ENCODE measurements around the gene MEMO1.
"Not testable (repeated sequence)": the region's sequence is repeated elsewhere in the genome, so short reads cannot be mapped to it uniquely, and the experiment has no call there.

Gene MEMO1

DNA sequence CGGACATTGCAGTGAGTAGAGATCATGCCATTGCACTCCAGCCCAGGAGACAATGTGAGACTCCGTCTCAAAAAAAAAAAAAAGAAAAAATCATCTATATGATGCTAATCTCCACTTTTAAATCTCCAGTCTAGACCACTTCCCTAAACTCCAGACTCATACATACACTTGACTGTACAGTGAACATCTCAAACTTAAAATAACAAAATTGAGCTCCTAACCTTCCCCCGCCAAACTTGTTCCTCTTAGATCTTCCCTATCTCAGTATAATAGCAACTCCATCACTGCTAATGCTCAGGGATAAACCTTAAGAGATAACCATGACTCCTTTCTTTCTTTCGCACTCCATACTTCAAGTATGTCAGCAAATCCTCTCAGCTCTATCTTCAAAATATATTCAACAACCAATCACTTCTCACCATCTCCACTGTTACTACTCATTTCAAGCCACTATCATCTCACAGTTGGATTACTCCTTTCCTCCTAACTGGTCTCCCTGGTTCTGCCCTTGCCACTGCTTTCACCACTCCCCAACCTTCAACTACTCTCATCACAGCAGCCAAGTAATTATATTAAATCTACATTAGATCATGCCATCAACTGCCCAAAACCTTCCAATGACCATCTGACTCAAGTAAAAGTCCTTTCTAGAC is 12.0 kb downstream of the MEMO1 start:
- H3K4me3 ChIP-seq (ENCODE audit: low read depth, low read length), result no peak overlapping the region

DNA sequence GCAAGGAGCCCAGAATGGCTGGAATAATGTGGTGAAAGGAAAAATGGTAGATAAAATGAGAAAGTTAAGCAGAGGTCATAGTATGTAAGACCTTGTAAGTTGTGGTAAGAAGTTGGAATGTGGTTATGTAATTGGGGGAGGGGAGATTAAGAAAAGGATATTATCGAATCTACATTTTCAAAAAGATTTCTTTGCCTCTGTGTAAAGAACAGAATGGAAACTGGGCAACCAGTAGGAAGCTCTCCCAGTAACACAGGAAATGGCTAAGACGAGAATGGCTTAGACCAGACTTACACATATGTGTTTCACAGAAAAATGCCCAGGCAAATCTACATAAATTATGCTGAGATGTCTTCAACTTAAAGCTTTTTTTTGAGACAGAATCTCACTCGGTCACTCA is 13.2 kb downstream of the MEMO1 start:
- no peak overlapping the region for H3K4me3 ChIP-seq (ENCODE audit: low read depth, low read length)

GRCh38 chr2:31996571-31997150 is 14.1 kb downstream of the MEMO1 start:
- H3K4me3 ChIP-seq (ENCODE audit: low read depth, low read length), result no peak overlapping the region

- no peak overlapping the region for H3K4me3 ChIP-seq (ENCODE audit: low read depth, low read length)
These were observed 17.9 kb downstream of the MEMO1 start for GRCh38 chr2:31992934-31993333.

DNA sequence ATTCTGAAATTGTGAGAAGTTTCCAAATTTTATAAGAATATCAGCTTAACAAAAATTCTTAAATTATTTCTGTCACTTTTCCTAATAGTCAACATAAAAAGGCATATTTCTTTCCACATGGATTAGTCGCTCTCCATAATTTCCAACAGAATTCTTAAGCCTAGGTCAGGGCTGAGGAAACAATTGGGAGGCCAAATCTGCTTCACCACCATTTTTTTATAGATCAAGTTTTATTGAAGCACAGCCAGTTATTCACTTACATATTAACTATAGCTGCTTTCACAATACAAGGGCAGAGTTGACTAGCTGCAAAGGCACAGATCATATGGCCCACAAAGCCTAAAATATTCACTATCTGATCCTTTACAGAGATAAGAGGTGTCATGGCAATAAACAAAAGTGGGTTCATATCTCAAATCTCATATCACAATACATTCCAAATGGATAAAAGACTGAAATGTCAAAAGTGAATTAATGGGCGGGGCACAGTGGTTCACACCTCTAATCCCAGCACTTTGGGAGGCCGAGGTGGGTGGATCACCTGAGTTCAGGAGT is 18.7 kb downstream of the MEMO1 start:
- no peak overlapping the region for H3K4me3 ChIP-seq (ENCODE audit: low read depth, low read length)

GRCh38 chr2:31989946-31990345 is 20.9 kb downstream of the MEMO1 start:
- H3K4me3 ChIP-seq (ENCODE audit: low read depth, low read length), result no peak overlapping the region

- H3K4me3 ChIP-seq (ENCODE audit: low read depth, low read length), result no peak overlapping the region
These were observed 23.2 kb downstream of the MEMO1 start for GRCh38 chr2:31987454-31988220.

DNA sequence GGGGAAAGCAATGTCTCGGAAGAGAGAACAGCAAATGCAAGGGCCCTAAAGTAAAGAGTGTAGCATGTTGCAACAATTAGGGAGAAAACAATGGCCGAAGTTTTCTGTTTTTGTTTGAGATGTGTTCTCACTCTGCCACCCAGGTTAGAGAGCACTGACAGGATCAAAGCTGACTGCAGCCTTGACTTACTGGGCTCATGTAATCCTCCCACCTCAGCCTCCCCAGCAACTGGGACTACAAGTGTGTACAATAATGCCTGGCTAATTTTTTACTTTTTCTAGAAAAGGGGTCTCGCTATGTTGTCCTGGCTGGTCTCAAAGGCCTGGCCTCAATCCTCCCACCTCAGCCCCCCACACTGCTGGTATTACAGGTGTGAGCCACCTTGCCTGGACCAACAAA is 23.9 kb downstream of the MEMO1 start:
- no peak overlapping the region for H3K4me3 ChIP-seq (ENCODE audit: low read depth, low read length)

DNA sequence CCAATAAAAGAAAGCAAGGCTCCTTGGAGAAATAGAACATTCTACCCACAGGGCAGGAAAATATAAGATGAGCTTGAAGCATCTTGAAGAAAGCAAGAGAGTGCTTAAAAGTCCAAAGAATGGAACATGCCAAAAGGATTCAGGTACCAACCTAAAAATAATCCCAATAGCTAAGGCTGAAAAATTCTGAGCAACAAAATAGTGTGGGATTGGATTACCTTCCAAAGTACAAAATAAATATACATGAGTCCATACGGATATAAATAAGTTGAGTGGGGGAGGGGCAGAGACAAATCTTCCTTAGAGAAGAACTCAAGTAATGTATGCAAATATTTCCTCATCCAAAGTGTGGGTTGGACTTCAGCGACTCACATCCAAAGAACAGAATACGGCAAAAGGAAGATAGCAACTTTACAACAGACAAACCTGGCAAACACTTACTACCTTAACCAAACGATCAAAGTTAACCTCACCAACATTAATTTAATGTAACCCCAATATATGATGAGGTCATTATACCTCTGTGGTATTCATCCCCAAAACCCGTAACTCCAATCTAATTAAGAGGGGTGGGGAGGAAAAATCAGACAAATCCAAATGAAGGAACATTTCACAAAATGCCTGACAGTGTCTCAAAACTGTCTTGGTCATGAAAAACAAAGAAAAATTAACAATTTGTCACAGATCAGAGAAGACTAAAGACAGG is 26.9 kb downstream of the MEMO1 start:
- no peak overlapping the region for H3K4me3 ChIP-seq (ENCODE audit: low read depth, low read length)

DNA sequence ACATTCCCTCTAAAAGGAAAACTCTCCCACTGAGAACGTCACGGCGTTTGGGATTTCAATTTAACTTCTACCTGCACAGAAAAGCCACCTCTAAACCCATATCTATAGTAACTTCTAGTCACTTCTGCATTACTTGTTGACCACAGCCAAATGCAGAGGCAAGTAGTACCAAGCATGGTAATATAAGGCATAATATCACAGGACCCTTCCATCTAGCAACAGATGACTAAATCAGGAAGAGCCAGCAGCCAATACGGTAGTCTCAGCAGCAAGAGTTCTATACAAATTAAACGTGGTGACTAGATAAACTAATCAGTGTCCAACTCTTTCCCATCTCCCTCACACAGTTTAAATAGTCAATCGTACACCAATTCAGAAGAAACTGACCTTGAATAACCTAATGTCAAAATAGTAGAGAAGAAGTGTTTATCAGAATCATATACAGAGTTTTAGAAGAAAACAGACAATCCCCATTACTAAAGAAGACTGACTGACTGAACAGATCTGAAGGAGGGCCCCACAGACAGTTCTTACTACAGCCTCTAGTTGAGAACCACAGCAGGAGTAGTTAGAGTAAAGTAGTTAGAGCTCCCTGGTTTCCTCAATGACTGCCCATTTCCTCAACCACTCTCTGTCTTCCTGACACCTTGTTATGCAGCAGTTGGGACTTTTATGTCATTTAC is 30.0 kb downstream of the MEMO1 start:
- no peak overlapping the region for H3K4me3 ChIP-seq (ENCODE audit: low read depth, low read length)

DNA sequence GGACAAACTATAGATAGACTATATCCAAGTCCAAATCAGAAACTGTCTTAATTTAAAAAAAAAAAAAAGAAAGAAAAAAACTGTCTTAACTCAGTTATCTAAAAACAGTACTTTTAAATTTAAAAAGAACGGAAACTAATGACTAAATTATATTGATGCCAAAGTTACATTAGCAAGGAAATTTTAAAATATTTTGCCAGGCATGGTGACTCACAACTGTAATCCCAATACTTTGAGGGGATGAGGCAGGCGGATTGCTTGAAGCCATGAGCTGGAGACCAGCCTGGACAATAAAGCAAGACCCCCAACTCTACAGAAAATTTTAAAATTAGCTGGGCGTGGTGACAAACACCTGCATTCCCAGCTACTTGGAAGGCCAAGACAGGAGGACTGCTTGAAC is 30.9 kb downstream of the MEMO1 start:
- no peak overlapping the region for H3K4me3 ChIP-seq (ENCODE audit: low read depth, low read length)

DNA sequence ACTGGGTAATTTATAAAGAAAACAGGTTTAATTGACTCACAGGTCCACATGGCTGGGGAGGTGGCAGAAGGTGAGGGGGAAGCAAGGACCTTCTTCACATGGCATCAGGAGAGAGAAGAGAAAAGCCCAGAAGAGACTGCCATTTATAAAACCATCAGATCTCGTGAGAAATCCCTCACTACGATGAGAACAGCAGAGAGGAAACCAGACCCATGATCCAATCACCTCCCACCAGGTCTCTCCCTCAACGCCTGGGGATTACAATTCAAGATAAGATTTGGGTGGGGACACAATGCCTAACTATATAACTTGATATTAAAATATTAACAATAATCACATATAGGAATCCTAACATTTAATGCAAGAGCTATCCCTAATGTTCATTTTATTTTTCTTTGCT is 31.8 kb downstream of the MEMO1 start:
- no peak overlapping the region for H3K4me3 ChIP-seq (ENCODE audit: low read depth, low read length)

DNA sequence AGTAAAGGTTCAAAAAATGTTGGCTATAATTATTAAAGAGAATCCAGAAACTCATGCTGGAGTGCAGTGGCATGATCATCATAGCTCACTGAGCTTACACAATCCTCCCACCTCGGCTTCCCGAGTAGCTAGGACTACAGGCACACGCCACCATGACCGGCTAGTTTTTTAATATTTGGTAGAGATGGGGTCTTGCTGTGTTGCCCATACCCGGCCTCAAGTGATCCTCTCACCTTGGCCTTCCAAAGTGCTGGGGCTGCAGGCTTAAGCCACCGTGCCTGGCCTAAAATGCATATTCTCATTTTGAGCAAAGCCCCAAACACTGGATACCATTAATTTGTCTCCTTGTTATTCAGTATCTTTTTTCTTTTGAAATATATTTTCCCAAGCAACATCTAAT is 32.4 kb downstream of the MEMO1 start:
- H3K4me3 ChIP-seq (ENCODE audit: low read depth, low read length), result no peak overlapping the region

DNA sequence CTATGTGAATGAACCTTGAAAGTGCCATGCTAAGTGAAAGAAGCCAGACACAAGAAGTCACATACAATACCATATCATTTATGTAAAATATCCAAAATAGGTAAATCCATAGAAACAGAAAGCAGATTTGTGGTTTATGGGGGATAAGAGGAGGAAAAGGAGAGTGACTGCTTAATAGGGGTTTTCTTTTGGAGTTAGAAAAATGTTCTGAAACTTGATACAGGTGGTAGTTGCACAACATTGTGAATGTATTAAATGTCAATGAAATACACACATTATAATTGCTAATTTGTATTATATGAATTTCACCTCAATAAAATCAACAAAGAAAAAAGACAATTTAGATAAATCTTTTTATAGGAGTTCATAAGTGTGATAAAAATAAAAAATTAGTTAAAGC is 37.1 kb downstream of the MEMO1 start:
- no peak overlapping the region for H3K4me3 ChIP-seq (ENCODE audit: low read depth, low read length)

GRCh38 chr2:31972059-31972458 is 38.7 kb downstream of the MEMO1 start:
- H3K4me3 ChIP-seq (ENCODE audit: low read depth, low read length), result no peak overlapping the region

DNA sequence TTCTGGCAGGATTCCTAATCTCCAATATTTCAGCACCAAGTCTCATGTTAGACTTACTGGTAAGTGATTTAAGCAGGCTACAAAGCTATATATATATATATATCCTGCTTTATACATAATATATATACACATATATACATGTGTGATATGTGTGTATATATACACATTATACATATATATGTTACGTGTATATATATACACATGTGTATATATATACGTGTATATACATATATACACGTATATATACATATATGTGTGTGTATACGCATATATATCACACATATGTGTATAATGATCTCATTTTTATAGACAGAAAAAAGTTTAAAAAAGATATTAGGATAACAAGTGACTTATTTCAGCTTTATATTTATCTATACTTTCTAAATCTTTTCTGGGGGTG is 41.6 kb downstream of the MEMO1 start:
- no peak overlapping the region for H3K4me3 ChIP-seq (ENCODE audit: low read depth, low read length)

DNA sequence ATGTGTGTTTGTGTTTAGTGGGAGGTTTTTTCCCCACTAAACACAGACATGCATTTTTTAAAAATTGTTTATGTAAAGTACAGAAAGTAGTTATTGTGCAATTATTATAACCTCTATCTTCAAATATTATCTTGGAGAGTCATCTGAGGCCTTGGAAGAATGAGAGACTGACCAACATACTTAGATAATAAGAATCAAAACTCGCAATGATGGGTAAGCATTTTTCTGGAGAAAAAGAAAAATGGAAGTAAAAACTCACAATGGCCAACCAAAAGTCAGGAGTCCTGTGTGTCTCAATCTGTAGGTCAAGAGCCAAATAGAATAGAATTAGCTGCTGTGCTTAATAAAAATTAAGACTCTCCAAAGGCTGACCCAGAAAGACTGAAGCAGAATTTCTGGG is 43.0 kb downstream of the MEMO1 start:
- no peak overlapping the region for H3K4me3 ChIP-seq (ENCODE audit: low read depth, low read length)

GRCh38 chr2:31966402-31966801 is 44.4 kb downstream of the MEMO1 start:
- not testable (repeated sequence) for H3K4me3 ChIP-seq (ENCODE audit: low read depth, low read length)

GRCh38 chr2:31965094-31965493 is 45.7 kb downstream of the MEMO1 start:
- H3K4me3 ChIP-seq (ENCODE audit: low read depth, low read length), result no peak overlapping the region

- H3K4me3 ChIP-seq (ENCODE audit: low read depth, low read length), result no peak overlapping the region
These were observed 47.9 kb downstream of the MEMO1 start for GRCh38 chr2:31962757-31963361.
